ENCODE results near the gene AAK1.

The AAK1 gene

GRCh38 chr2:69643602-69644505 is at the start of gene AAK1:
TSS of gene AAK1 (minus strand) at chr2:69643739. CDS start at chr2:69643040, 699 bp downstream.
- Histone ChIP-seq H3K4me1 (ENCODE audit: insufficient read depth, low read length) (peaks cover 11% of the 10 kb centered on the region), H3K36me3 (ENCODE audit: insufficient read depth, low read length) (no peaks in the 10 kb centered on the region), H3K9me3 (ENCODE audit: control insufficient read depth, insufficient read depth, low read length) (no peaks in the 10 kb centered on the region), H3K9ac (ENCODE audit: low read depth, low read length) (peak within 1 kb of the TSS; percentile 87)

- Histone ChIP-seq H3K9me3 (ENCODE audit: control insufficient read depth, insufficient read depth, low read length) (no peaks in the 10 kb centered on the region), H3K9ac (ENCODE audit: low read depth, low read length) (no peak overlapping the region), H3K4me1 (ENCODE audit: insufficient read depth, low read length) (no peaks in the 10 kb centered on the region), H3K36me3 (ENCODE audit: insufficient read depth, low read length) (no peaks in the 10 kb centered on the region)
These were observed 48.9 kb upstream of the AAK1 start for GRCh38 chr2:69692424-69692823.

GRCh38 chr2:69689969-69690368 is 46.4 kb upstream of the AAK1 start:
- Histone ChIP-seq H3K36me3 (ENCODE audit: insufficient read depth, low read length) (no peaks in the 10 kb centered on the region), H3K9me3 (ENCODE audit: control insufficient read depth, insufficient read depth, low read length) (no peaks in the 10 kb centered on the region), H3K4me1 (ENCODE audit: insufficient read depth, low read length) (no peaks in the 10 kb centered on the region), H3K9ac (ENCODE audit: low read depth, low read length) (no peak overlapping the region)

- no peaks in the 10 kb centered on the region for H3K4me1 ChIP-seq (ENCODE audit: insufficient read depth, low read length)
- H3K9me3 ChIP-seq (ENCODE audit: control insufficient read depth, insufficient read depth, low read length): no peaks in the 10 kb centered on the region
- no peak overlapping the region for H3K9ac ChIP-seq (ENCODE audit: low read depth, low read length)
- no peaks in the 10 kb centered on the region for H3K36me3 ChIP-seq (ENCODE audit: insufficient read depth, low read length)
These were observed 45.9 kb upstream of the AAK1 start for GRCh38 chr2:69689466-69689865.

GRCh38 chr2:69687971-69688611 is 44.6 kb upstream of the AAK1 start:
- Histone ChIP-seq H3K9me3 (ENCODE audit: control insufficient read depth, insufficient read depth, low read length) (no peaks in the 10 kb centered on the region), H3K9ac (ENCODE audit: low read depth, low read length) (no peak overlapping the region), H3K36me3 (ENCODE audit: insufficient read depth, low read length) (no peaks in the 10 kb centered on the region), H3K4me1 (ENCODE audit: insufficient read depth, low read length) (peaks cover 7% of the 10 kb centered on the region)

- Histone ChIP-seq H3K36me3 (ENCODE audit: insufficient read depth, low read length) (no peaks in the 10 kb centered on the region), H3K9me3 (ENCODE audit: control insufficient read depth, insufficient read depth, low read length) (no peaks in the 10 kb centered on the region), H3K4me1 (ENCODE audit: insufficient read depth, low read length) (peaks cover 12% of the 10 kb centered on the region), H3K9ac (ENCODE audit: low read depth, low read length) (no peak overlapping the region)
These were observed 43.3 kb upstream of the AAK1 start for GRCh38 chr2:69686813-69687212.

- Histone ChIP-seq H3K4me1 (ENCODE audit: insufficient read depth, low read length) (peaks cover 12% of the 10 kb centered on the region), H3K36me3 (ENCODE audit: insufficient read depth, low read length) (no peaks in the 10 kb centered on the region), H3K9ac (ENCODE audit: low read depth, low read length) (no peak overlapping the region), H3K9me3 (ENCODE audit: control insufficient read depth, insufficient read depth, low read length) (no peaks in the 10 kb centered on the region)
These were observed 41.9 kb upstream of the AAK1 start for GRCh38 chr2:69685321-69686048.

GRCh38 chr2:69683170-69683971 is 39.8 kb upstream of the AAK1 start:
- no peaks in the 10 kb centered on the region for H3K9me3 ChIP-seq (ENCODE audit: control insufficient read depth, insufficient read depth, low read length)
- H3K36me3 ChIP-seq (ENCODE audit: insufficient read depth, low read length): no peaks in the 10 kb centered on the region
- H3K9ac ChIP-seq (ENCODE audit: low read depth, low read length): no peak overlapping the region
- peaks cover 12% of the 10 kb centered on the region for H3K4me1 ChIP-seq (ENCODE audit: insufficient read depth, low read length)

GRCh38 chr2:69682525-69682924 is 39.0 kb upstream of the AAK1 start:
- peaks cover 12% of the 10 kb centered on the region for H3K4me1 ChIP-seq (ENCODE audit: insufficient read depth, low read length)
- H3K36me3 ChIP-seq (ENCODE audit: insufficient read depth, low read length): no peaks in the 10 kb centered on the region; the same call in 1 of the 2 replicates
- H3K9ac ChIP-seq (ENCODE audit: low read depth, low read length): no peak overlapping the region
- H3K9me3 ChIP-seq (ENCODE audit: control insufficient read depth, insufficient read depth, low read length): no peaks in the 10 kb centered on the region

- H3K36me3 ChIP-seq (ENCODE audit: insufficient read depth, low read length): no peaks in the 10 kb centered on the region; the same call in 1 of the 2 replicates
- H3K9me3 ChIP-seq (ENCODE audit: control insufficient read depth, insufficient read depth, low read length): no peaks in the 10 kb centered on the region
- no peak overlapping the region for H3K9ac ChIP-seq (ENCODE audit: low read depth, low read length)
- peaks cover 12% of the 10 kb centered on the region for H3K4me1 ChIP-seq (ENCODE audit: insufficient read depth, low read length)
These were observed 36.6 kb upstream of the AAK1 start for GRCh38 chr2:69680001-69680675.

- H3K9me3 ChIP-seq (ENCODE audit: control insufficient read depth, insufficient read depth, low read length): no peaks in the 10 kb centered on the region
- no peak overlapping the region for H3K9ac ChIP-seq (ENCODE audit: low read depth, low read length)
- peaks cover 8% of the 10 kb centered on the region for H3K4me1 ChIP-seq (ENCODE audit: insufficient read depth, low read length)
- no peaks in the 10 kb centered on the region; the same call in 1 of the 2 replicates for H3K36me3 ChIP-seq (ENCODE audit: insufficient read depth, low read length)
These were observed 34.4 kb upstream of the AAK1 start for GRCh38 chr2:69677914-69678313.

GRCh38 chr2:69676146-69676545 is 32.6 kb upstream of the AAK1 start:
- Histone ChIP-seq H3K9me3 (ENCODE audit: control insufficient read depth, insufficient read depth, low read length) (no peaks in the 10 kb centered on the region), H3K4me1 (ENCODE audit: insufficient read depth, low read length) (peaks cover 4% of the 10 kb centered on the region; the same call in 1 of the 2 replicates), H3K36me3 (ENCODE audit: insufficient read depth, low read length) (no peaks in the 10 kb centered on the region; the same call in 1 of the 2 replicates), H3K9ac (ENCODE audit: low read depth, low read length) (no peak overlapping the region)

- no peaks in the 10 kb centered on the region for H3K9me3 ChIP-seq (ENCODE audit: control insufficient read depth, insufficient read depth, low read length)
These were observed 30.8 kb upstream of the AAK1 start for GRCh38 chr2:69674316-69674670.

More at GRCh38 chr2:69674316-69674670, 30.8 kb upstream of the AAK1 start:
- H3K4me1 ChIP-seq (ENCODE audit: insufficient read depth, low read length): peaks cover 4% of the 10 kb centered on the region; the same call in 1 of the 2 replicates
- H3K9ac ChIP-seq (ENCODE audit: low read depth, low read length): no peak overlapping the region
- H3K36me3 ChIP-seq (ENCODE audit: insufficient read depth, low read length): no peaks in the 10 kb centered on the region; the same call in 1 of the 2 replicates
